Body of pancreas (tissue), 4 donors: Measurements from ENCODE around the gene MFSD8.
A peak's percentile ranks its signal among the peaks of the same experiment; 100 is the strongest.

Experiments used
- CTCF ChIP-seq, 7 experiments: fragments of 450-650 bp in 4 of 7; fragments of 200-600 bp in 3 of 7; sonication (generic) in 3 of 7; IDR thresholded peaks; one replicate each; pipeline ENCODE4 v1.5.1; 2016 to 2019; ENCODE audit warnings: antibody characterized with exemption in 7 of 7
- POLR2A ChIP-seq, 3 donors: fragments of 450-650 bp; IDR thresholded peaks; one replicate each; pipeline ENCODE4 v1.6.1; 2016; ENCODE audit warnings: antibody characterized with exemption in 3 of 3, mild to moderate bottlenecking in 2 of 3

- no peak for TF ChIP-seq POLR2A (IDR thresholded peaks at IDR 0.05)
- peak in 4 of 7 experiments; percentile 8 to 38 (median 30) for TF ChIP-seq CTCF (IDR thresholded peaks at IDR 0.05)
Measured at GRCh38 chr4:127997534-127998388, 32.8 kb upstream of the MFSD8 start.
